SU-DHL-6 (cell line): ENCODE results near the gene CHD2.

Experiments
- EZH2phosphoT487 ChIP-seq: fragments of 200-600 bp; sonication (generic), shearing (Covaris generic); conservative IDR thresholded peaks from 2 replicates; pipeline ENCODE4 v1.6.1; 2018; ENCODE audit warnings: mild to moderate bottlenecking, antibody characterized with exemption, low read length, moderate library complexity, mixed read lengths
- TF ChIP-seq, protein P1 (sequence below): fragments of 200-600 bp; sonication (generic); IDR thresholded peaks from one replicate; pipeline ENCODE4 v1.5.1; 2017; ENCODE audit warnings: antibody characterized with exemption, mild to moderate bottlenecking, low read length, moderate library complexity; ENCODE audit not compliant: insufficient read depth, poor library complexity, severe bottlenecking

- TF ChIP-seq, protein P1, sequence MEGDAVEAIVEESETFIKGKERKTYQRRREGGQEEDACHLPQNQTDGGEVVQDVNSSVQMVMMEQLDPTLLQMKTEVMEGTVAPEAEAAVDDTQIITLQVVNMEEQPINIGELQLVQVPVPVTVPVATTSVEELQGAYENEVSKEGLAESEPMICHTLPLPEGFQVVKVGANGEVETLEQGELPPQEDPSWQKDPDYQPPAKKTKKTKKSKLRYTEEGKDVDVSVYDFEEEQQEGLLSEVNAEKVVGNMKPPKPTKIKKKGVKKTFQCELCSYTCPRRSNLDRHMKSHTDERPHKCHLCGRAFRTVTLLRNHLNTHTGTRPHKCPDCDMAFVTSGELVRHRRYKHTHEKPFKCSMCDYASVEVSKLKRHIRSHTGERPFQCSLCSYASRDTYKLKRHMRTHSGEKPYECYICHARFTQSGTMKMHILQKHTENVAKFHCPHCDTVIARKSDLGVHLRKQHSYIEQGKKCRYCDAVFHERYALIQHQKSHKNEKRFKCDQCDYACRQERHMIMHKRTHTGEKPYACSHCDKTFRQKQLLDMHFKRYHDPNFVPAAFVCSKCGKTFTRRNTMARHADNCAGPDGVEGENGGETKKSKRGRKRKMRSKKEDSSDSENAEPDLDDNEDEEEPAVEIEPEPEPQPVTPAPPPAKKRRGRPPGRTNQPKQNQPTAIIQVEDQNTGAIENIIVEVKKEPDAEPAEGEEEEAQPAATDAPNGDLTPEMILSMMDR = no peak
- TF ChIP-seq EZH2phosphoT487 = no peak
These were observed 3.6 kb upstream of the CHD2 start for GRCh38 chr15:92896561-92896960.
